Aorta (tissue), 5 donors: ENCODE results near the gene POLDIP3. TPM values are rescaled to one million over a fixed set of nuclear protein-coding genes. Genes with fewer than 3 reads are reported as not detected.
"Not testable (repeated sequence)": the region's sequence is repeated elsewhere in the genome, so short reads cannot be mapped to it uniquely, and the experiment has no call there.

Source experiments
- ATAC-seq: fragments of 200-7000 bp; cut with Tn5 transposase; one replicate; pipeline ENCODE4 v1.9.1; 2022; ENCODE audit warnings: moderate library complexity; ENCODE audit not compliant: low FRiP score
- DNase-seq, 2 donors: peaks; one replicate each; pipeline ENCODE4 v3.0.0-alpha.2; 2020
- H3K27ac ChIP-seq, 2 donors: one replicate each; pipeline ENCODE4 v1.5.1; 2013; ENCODE audit warnings: low read length in 2 of 2, mild to moderate bottlenecking in 2 of 2, moderate library complexity in 2 of 2, control low read depth in 1 of 2, inconsistent platforms in 1 of 2, low read depth in 1 of 2
- H3K27me3 ChIP-seq, 2 donors: one replicate each; pipeline ENCODE4 v1.6.1; 2013; ENCODE audit warnings: control low read depth in 1 of 2, low read length in 1 of 2, mild to moderate bottlenecking in 1 of 2, moderate library complexity in 1 of 2; ENCODE audit not compliant: insufficient read depth in 2 of 2, control insufficient read depth in 1 of 2
- H3K36me3 ChIP-seq, 2 donors: one replicate each; pipeline ENCODE4 v1.6.1; 2013; ENCODE audit warnings: control low read depth in 1 of 2, low read length in 1 of 2, mild to moderate bottlenecking in 1 of 2; ENCODE audit not compliant: insufficient read depth in 2 of 2, control insufficient read depth in 1 of 2
- H3K4me1 ChIP-seq, 2 donors: one replicate each; pipeline ENCODE4 v1.6.1; 2013; ENCODE audit warnings: low read length in 2 of 2, control low read depth in 1 of 2, mild to moderate bottlenecking in 1 of 2, moderate library complexity in 1 of 2; ENCODE audit not compliant: insufficient read depth in 2 of 2, control insufficient read depth in 1 of 2
- H3K4me3 ChIP-seq, 2 donors: one replicate each; pipeline ENCODE4 v1.5.1; 2013; ENCODE audit warnings: low read length in 2 of 2, control low read depth in 1 of 2, mild to moderate bottlenecking in 1 of 2
- H3K9me3 ChIP-seq: one replicate; pipeline ENCODE4 v1.6.1; 2013; ENCODE audit warnings: mild to moderate bottlenecking, low read length; ENCODE audit not compliant: control insufficient read depth
- WGBS, 2 donors: extraction: QIAGEN DNeasy Blood & Tissue Kit; methylation state at CpG; one replicate each; pipeline ENCODE4 v1.1.7; 2013; 5-methylcytosine and 5-hydroxymethylcytosine counted together
- intact Hi-C, 2 donors: fragments of 100-400 bp; cut with DNase I; formaldehyde crosslinking; loops; one replicate each; pipeline versions ENCODE4 v1.14.2 to v1.15.0; 2022
- polyA plus RNA-seq, 2 donors: library from polyadenylated mRNA; stranded (reverse); fragments of 200-250 nt; gene quantifications; one replicate each; pipeline ENCODE4 v1.2.3, GENCODE V29; 2013
- total RNA-seq, 2 donors: library from RNA; stranded (reverse); fragmentation: NEBNext Ultra II Directional; extraction: Animal tissue kit (Norgen Biotek cat#: 25700); gene quantifications; one replicate each; pipeline ENCODE4 v1.2.1, GENCODE V29; 2021
- donor health status: healthy with polysubstance abuse.
- donor health status: Bipolar disorder and iron deficiency.
- donor health status: DM: no; HTN: no; CAD: no.
- donor health status: DM: no; HTN: no; CAD: no.
- donor health status: DM: yes; HTN: yes; CAD: no.

POLDIP3 gene
- total and polyA plus RNA-seq, 4 donors: 26.0 to 49.6 (median 41.0) TPM

DNA sequence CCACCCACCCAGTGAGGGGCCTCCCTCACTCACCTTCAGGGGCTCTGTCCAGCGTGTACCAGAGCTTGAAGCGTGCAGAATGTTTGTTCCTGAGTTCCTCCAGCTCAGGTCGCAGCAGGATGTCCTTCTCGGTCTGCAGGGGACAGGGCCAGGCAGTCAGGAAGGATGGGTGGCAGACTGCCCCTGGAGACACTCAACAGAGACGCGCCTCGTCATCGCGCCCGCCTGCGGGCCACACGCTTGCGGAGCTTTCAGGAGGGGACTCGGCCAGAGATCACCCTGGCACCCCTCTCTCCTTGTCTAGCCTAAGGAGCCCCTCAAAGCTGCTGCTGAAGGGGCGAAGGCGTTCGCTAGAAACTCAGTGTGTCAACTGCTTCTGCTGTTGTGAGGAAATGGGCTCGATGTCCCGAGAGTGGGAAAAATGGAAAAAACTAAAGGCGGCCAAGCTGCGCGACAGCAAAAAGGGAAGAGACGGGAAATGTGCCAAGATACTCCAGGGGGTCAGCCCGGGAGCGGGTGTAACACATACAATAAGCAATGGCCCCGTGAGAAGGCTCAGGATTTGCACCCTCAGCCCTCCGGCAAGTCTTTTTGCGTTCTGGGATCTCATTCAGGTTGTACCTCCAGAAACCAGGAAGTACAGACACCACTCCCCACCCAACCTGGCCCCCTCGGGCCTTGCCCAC is 9.2 kb upstream of the POLDIP3 start:
- DNase-seq: no peak
- no peak overlapping the region for H3K27ac ChIP-seq
- H3K36me3 ChIP-seq: peaks cover 0 to 8% of the 10 kb centered on the region in 2 donors
- 79 to 84% methylated on average over 29 of the region's 29 CpGs for WGBS, 2 donors
- intact Hi-C loops: no loop called here
- no peak overlapping the region for H3K4me3 ChIP-seq
- no peak for ATAC-seq
- peaks cover 3 to 5% of the 10 kb centered on the region in 2 donors for H3K4me1 ChIP-seq
- no peaks in the 10 kb centered on the region for H3K27me3 ChIP-seq
- H3K9me3 ChIP-seq: no peaks in the 10 kb centered on the region

DNA sequence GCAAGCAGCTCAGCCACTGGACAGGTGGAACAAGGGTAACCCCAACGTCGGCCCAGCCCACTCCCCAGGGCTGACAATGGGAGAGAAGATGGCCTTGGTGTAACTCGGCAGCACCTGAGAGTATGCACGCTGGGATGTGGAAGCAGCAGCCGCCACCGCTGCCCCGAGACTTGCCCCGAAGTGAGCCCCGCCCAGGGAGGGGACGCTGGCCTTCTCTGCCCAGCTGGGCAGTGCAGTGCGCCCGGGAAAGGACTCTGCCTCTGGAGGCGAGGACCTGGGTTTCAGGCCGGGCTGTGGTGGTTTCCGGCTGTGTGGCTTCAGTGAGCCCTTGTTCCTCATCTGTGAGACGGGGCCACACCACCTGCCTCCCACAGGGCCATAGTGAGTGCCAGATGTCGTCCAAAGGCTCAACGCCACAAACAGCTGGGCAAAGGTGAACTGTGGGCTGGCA is 8.6 kb upstream of the POLDIP3 start:
- Histone ChIP-seq H3K27me3 (no peaks in the 10 kb centered on the region), H3K4me1 (peaks cover 3 to 5% of the 10 kb centered on the region in 2 donors), H3K9me3 (no peaks in the 10 kb centered on the region), H3K36me3 (peaks cover 0 to 6% of the 10 kb centered on the region in 2 donors), H3K4me3 (no peak overlapping the region), H3K27ac (no peak overlapping the region)
- intact Hi-C loops: no loop called here
- ATAC-seq: no peak
- WGBS, 2 donors: 80 to 85% methylated on average over 18 of the region's 18 CpGs
- DNase-seq: no peak

DNA sequence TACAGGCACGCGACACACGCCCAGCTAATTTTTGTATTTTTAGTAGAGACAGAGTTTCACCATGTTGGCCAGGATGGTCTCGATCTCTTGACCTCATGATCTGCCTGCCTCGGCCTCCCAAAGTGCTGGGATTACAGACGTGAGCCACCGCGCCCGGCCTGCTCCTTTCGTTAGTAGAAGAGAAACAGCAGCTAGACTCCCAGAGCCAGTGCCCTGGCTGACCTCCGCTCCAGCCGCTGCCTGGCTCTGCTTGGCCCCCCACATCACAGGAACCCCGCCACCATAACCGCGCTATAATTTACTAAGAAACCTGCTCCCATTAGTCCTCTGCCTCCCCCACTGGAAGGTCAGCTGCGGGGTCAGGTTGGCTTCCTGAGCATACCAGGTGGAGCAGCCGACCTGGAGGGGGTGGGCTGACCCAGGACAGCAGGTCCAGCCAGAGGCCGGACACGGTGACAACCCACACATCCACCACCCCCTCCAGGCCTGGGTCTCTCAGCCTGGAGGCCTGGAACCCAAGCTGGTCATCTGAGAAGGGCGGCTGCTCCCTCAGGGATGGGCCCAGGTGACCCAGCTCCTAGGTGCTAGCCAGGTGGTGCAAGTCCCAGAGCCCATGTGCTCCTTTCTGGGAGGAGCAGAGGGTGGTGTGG is 7.5 kb upstream of the POLDIP3 start:
- no peak overlapping the region for H3K4me3 ChIP-seq
- 82 to 87% methylated on average over 20 of the region's 20 CpGs for WGBS, 2 donors
- peak overlapping the region in 1 of 2 donors; percentile 30 for H3K27ac ChIP-seq
- intact Hi-C loops: no loop called here
- ATAC-seq (no peak), DNase-seq (no peak)
- H3K27me3 ChIP-seq: no peaks in the 10 kb centered on the region
- H3K4me1 ChIP-seq: peaks cover 3 to 5% of the 10 kb centered on the region in 2 donors
- H3K36me3 ChIP-seq: peaks cover 0 to 5% of the 10 kb centered on the region in 2 donors
- H3K9me3 ChIP-seq: no peaks in the 10 kb centered on the region

DNA sequence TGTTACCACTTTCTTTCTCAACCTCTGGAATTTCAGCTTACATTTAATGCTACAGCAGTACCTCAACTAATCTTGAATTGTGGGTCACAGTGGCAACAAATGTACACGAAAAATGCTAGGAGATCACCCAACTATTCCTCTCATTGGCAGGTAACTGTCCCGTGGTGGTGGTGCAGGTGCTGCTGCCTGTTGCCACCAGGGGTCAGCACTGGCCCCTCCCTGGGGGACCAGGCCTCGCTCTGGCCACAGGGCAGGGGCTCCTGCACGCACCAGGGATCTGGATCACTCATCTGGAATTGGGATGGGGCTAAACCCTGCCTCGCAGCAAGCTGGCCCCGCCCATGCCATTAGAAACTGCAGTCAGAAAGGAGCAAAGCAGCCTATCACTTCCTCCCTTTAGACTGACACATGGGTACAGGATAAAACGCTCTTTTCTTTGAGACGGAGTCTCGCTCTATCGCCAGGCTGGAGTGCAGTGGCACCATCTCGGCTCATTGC is 6.9 kb upstream of the POLDIP3 start:
- ATAC-seq: peak; percentile 64
- Histone ChIP-seq H3K4me1 (peaks cover 3 to 5% of the 10 kb centered on the region in 2 donors), H3K27ac (peak overlapping the region; percentile 38 to 87), H3K36me3 (peaks cover 0 to 4% of the 10 kb centered on the region in 2 donors), H3K9me3 (no peaks in the 10 kb centered on the region), H3K4me3 (no peak overlapping the region), H3K27me3 (no peaks in the 10 kb centered on the region)
- peak; percentile 79 to 92 for DNase-seq
- 31 to 34% methylated on average over 11 of the region's 11 CpGs for WGBS, 2 donors
- intact Hi-C loops: no loop called here

DNA sequence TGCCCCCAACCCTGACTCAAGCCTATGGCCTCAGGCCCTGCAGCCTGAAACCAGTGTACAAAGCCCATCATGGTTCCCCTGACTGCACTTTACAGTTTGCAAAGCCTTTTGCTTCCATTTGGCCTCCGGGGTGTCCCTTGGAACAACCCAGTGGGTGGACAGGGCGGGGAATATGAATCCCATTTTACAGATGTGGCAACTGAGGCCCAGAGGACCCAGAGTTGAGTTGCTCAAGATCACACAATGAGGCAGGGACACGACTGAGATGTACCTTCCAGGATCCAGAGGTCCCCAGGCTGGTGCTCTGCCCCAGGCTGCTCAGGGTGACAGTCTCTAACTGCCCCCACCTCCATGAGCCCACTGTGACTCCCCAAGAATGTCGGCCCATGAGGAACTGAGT is 5.4 kb upstream of the POLDIP3 start:
- intact Hi-C loops: no loop called here
- H3K4me1 ChIP-seq: peaks cover 3 to 5% of the 10 kb centered on the region in 2 donors

DNA sequence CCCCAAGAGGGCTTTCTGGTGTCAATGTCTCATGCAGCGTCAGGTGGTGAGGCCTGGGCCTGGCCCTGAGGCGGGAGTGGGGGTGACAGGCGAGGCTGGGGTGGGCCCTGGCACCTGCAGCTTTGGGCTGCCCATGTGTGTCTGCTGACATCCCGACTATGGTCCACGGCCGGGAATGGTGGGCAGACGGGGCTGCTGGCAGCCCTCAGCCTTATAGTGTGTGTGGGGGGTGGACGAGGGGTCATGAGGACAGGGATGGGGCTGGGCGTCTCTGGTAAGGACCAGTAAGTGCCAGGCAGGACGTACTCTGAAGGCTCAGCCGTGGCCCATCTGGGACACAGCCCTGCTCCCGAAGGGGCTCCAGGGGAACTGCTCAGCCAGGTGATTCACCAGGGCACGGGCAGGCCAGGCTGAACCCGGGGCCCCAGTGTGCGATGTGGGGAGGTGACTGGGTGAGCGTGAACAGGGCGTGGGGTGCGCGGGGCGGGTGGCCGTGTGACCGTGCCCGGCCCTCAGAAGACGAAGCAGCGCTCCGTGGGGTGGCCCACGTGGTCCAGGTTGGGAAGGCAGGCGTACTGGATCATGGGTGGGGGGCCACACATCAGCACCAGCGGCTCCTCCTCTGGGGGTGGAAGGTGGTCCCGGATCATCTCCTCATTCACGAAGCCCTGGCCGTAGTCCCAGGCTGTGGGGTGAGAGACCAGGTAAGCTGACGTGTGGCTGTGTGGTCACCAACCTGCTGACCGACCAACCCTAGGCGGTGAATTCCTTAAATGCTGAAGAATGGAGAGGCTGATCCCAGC is 4.8 kb upstream of the POLDIP3 start:
- Histone ChIP-seq H3K4me1 (peaks cover 3 to 5% of the 10 kb centered on the region in 2 donors), H3K9me3 (no peaks in the 10 kb centered on the region), H3K36me3 (peaks cover 0 to 4% of the 10 kb centered on the region in 2 donors), H3K27ac (peak overlapping the region in 1 of 2 donors; percentile 10), H3K27me3 (peaks cover 0 to 5% of the 10 kb centered on the region in 2 donors), H3K4me3 (no peak overlapping the region)
- WGBS, 2 donors: 87 to 88% methylated on average over 35 of the region's 35 CpGs
- intact Hi-C loops: no loop called here
- DNase-seq (no peak), ATAC-seq (no peak)

More for the DNA sequence above, 5.4 kb upstream of the POLDIP3 start:
- Histone ChIP-seq H3K27ac (peak overlapping the region; percentile 15 to 35), H3K4me3 (no peak overlapping the region), H3K27me3 (peaks cover 0 to 5% of the 10 kb centered on the region in 2 donors), H3K36me3 (peaks cover 0 to 4% of the 10 kb centered on the region in 2 donors), H3K9me3 (no peaks in the 10 kb centered on the region)
- DNase-seq: no peak
- no peak for ATAC-seq
- WGBS, 2 donors: 94 to 95% methylated on average over 4 of the region's 4 CpGs

DNA sequence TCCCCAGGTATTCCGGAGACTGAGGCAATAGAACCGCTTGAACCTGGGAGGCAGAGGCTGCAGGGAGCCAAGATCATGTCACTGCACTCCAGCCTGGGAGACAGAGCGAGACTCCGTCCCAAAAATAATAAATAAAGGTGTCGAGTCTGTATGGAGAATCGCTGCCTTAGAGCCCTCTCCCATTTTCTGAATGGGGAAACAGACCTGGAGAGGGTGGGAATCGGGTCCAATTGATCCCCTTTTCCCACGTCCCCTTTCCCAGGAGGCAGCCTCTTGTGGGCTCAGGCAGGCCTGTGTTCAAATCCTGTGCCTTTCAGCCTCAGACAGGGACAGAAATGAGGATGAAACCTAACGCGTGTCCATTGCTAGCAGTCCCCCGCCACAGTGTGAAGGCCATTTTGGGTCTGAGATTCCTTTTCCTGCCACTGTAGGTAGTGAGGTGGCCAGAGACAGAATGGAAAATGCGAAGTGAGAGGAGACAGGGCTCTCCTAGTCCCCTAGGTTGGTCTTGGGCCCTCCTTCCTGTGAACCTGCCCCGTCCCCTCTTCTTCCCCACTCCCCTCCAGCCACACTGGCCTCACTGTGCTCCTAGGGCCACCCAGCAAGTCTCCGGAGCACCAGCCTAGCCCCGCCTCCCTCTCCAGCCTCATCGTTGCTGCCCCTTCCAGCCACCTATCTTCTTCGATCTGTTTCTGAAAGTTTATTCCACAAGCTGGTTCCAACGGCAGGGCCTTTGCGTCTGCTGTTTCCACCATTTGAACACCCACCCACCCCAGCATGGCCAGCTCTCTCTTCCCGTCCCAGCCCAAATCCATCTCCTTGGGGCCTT is 2.7 kb upstream of the POLDIP3 start:
- H3K36me3 ChIP-seq: no peaks in the 10 kb centered on the region
- DNase-seq (no peak), ATAC-seq (no peak)
- 35 to 50% methylated on average over 20 of the region's 20 CpGs for WGBS, 2 donors
- H3K9me3 ChIP-seq: no peaks in the 10 kb centered on the region
- no peak overlapping the region for H3K4me3 ChIP-seq
- peak overlapping the region in 1 of 2 donors; percentile 53 for H3K27ac ChIP-seq
- H3K27me3 ChIP-seq: peaks cover 0 to 5% of the 10 kb centered on the region in 2 donors
- peaks cover 3 to 5% of the 10 kb centered on the region in 2 donors for H3K4me1 ChIP-seq
- intact Hi-C loops: no loop called here

DNA sequence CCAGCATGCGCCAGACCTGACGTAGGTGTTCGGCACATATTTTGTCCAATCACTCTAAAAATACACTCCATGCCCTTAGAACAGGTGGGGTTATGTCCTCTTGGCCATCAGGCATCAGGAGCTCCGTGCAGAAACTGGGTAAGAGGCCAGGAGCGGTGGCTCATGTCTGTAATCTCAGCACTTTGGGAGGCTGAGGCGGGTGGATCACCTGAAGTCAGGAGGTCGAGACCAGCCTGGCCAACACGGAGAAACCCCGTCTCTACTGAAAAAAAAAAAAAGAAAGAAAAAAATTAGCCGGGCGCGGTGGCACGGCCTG is 1.1 kb upstream of the POLDIP3 start:
- H3K36me3 ChIP-seq, DNase-seq, H3K4me1 ChIP-seq, H3K27me3 ChIP-seq, ATAC-seq, H3K9me3 ChIP-seq, intact Hi-C loops: not testable (repeated sequence)
- Histone ChIP-seq H3K27ac (peak overlapping the region; percentile 37 to 97), H3K4me3 (peak overlapping the region in 1 of 2 donors; percentile 5)
- 12% methylated on average over 13 of the region's 13 CpGs for WGBS, 2 donors
